K562 (cell line): ENCODE measurements around the gene HYAL3. TPM values are rescaled to one million over a fixed set of nuclear protein-coding genes. Genes with fewer than 3 reads are reported as not detected.
A peak's percentile ranks its signal among the peaks of the same experiment; 100 is the strongest.

ENCODE experiments used
- ATAC-seq: fragments of 200-7000 bp; cut with Tn5 transposase; 3 replicates; pipeline ENCODE4 v1.9.1; 2020; ENCODE audit warnings: moderate library complexity
- BruUV-seq: library from RNA; stranded (reverse); fragments of 400-500 nt; replicated peaks from 2 replicates; lab custom pipeline; 2021; lab: Mats Ljungman, UMichigan
- CTCF ChIA-PET: fragments of 300-600 bp; formaldehyde crosslinking; extraction: SDS; loops from one replicate; lab custom pipeline; 2021; ENCODE audit warnings: low intra/inter-chr PET ratio; lab: Yijun Ruan, JAX
- POLR2A ChIA-PET: fragments of 300-600, 350-650 bp; sonication (Branson Sonifier 250); formaldehyde crosslinking; extraction: SDS; loops from one replicate; lab custom pipeline; 2021; ENCODE audit warnings: antibody characterized with exemption, inconsistent platforms; lab: Yijun Ruan, JAX
- DNase-seq, 4 experiments: peaks; one replicate each; pipeline versions ENCODE4 v3.0.0 to v3.0.0-alpha.2; 2011 to 2018; ENCODE audit warnings: low spot score in 3 of 4, mixed read lengths in 3 of 4; ENCODE audit errors: extremely low read depth in 1 of 4
- FAIRE-seq: peaks from 2 replicates; lab custom pipeline; 2011; peaks lifted over from hg19 to GRCh38; lab: Jason Lieb, UNC
- H2AFZ ChIP-seq: 2 replicates; pipeline ENCODE4 v1.6.0; 2011; ENCODE audit warnings: low read depth, low read length, control low read depth, inconsistent platforms
- H3K27ac ChIP-seq: fragments of 200-600 bp; 3 replicates; pipeline ENCODE4 v1.8.0; 2011; ENCODE audit warnings: low read depth, mild to moderate bottlenecking, control low read depth, inconsistent platforms, low read length, moderate library complexity, mixed read lengths; ENCODE audit errors: extremely low read depth
- H3K27me3 ChIP-seq, 2 experiments: fragments of 300-600 bp in 1 of 2; 2 replicates in 1 of 2; 3 replicates in 1 of 2; pipeline versions ENCODE4 v1.6.0 to v1.8.0; 2011; ENCODE audit warnings: inconsistent platforms in 2 of 2, low read length in 2 of 2, mild to moderate bottlenecking in 1 of 2, mixed read lengths in 1 of 2, moderate library complexity in 1 of 2; ENCODE audit not compliant: control insufficient read depth in 2 of 2, insufficient read depth in 2 of 2
- H3K36me3 ChIP-seq: fragments of 300-600 bp; 3 replicates; pipeline ENCODE4 v1.8.0; 2011; ENCODE audit warnings: mild to moderate bottlenecking, low read length, inconsistent platforms; ENCODE audit not compliant: control insufficient read depth, insufficient read depth
- H3K4me1 ChIP-seq, 2 experiments: fragments of 200-600 bp in 1 of 2; replicated peaks in 1 of 2; 2 replicates in 1 of 2; 3 replicates in 1 of 2; pipeline versions ENCODE4 v1.5.1 to v1.8.0; 2011; ENCODE audit warnings: inconsistent platforms in 2 of 2, low read length in 2 of 2, mild to moderate bottlenecking in 1 of 2, mixed read lengths in 1 of 2, moderate library complexity in 1 of 2; ENCODE audit not compliant: control insufficient read depth in 2 of 2, insufficient read depth in 2 of 2
- H3K4me2 ChIP-seq: 2 replicates; pipeline ENCODE4 v1.6.1; 2011; ENCODE audit warnings: low read length, control low read depth, inconsistent platforms, mixed read lengths; ENCODE audit not compliant: insufficient read depth
- H3K4me3 ChIP-seq: fragments of 200-600 bp; sonication (generic), shearing (Covaris generic); 2 replicates; pipeline ENCODE4 v1.5.1; 2016; ENCODE audit warnings: control low read depth, inconsistent platforms
- H3K79me2 ChIP-seq: fragments of 200-600 bp; 3 replicates; pipeline ENCODE4 v1.8.0; 2011; ENCODE audit warnings: low read length, inconsistent platforms; ENCODE audit not compliant: control insufficient read depth, insufficient read depth
- H3K9ac ChIP-seq, 2 experiments: 2 replicates each; pipeline versions ENCODE4 v1.6.0 to v1.6.1; 2011; ENCODE audit warnings: low read depth in 2 of 2, low read length in 2 of 2, control low read depth in 1 of 2, inconsistent platforms in 1 of 2, mild to moderate bottlenecking in 1 of 2, mixed read lengths in 1 of 2; ENCODE audit not compliant: insufficient read depth in 1 of 2
- H3K9me1 ChIP-seq: one replicate; pipeline ENCODE4 v1.6.0; 2011; ENCODE audit warnings: inconsistent platforms, mild to moderate bottlenecking, low read length, moderate library complexity; ENCODE audit not compliant: control insufficient read depth, insufficient read depth
- H3K9me3 ChIP-seq: replicated peaks from 2 replicates; pipeline ENCODE4 v1.5.1; 2011; ENCODE audit warnings: low read depth, low read length, inconsistent platforms; ENCODE audit not compliant: control insufficient read depth, insufficient read depth
- H4K20me1 ChIP-seq: replicated peaks from 2 replicates; pipeline ENCODE4 v1.6.1; 2011; ENCODE audit warnings: low read length, inconsistent platforms, mixed read lengths; ENCODE audit not compliant: control insufficient read depth, insufficient read depth
- EGR1 ChIP-seq: fragments of 450-650 bp; conservative IDR thresholded peaks from 2 replicates; pipeline ENCODE4 v1.6.1; 2017; ENCODE audit warnings: mild to moderate bottlenecking
- FIP1L1 ChIP-seq: fragments of 200-400 bp; formaldehyde crosslinking; IDR thresholded peaks from 2 replicates; pipeline ENCODE4 v1.6.1; 2018; ENCODE audit warnings: mild to moderate bottlenecking, low read depth, low read length; ENCODE audit not compliant: poor library complexity, severe bottlenecking
- NRF1 ChIP-seq, 2 experiments: fragments of 450-650 bp; IDR thresholded peaks in 1 of 2; conservative IDR thresholded peaks in 1 of 2; 2 replicates each; pipeline ENCODE4 v1.6.1; 2014; ENCODE audit warnings: mild to moderate bottlenecking in 2 of 2
- POLR2G ChIP-seq: fragments of 200-400 bp; formaldehyde crosslinking; IDR thresholded peaks from 2 replicates; pipeline ENCODE4 v1.6.1; 2017; ENCODE audit warnings: low read depth, mild to moderate bottlenecking, antibody characterized with exemption, low read length, moderate library complexity
- RFX1 ChIP-seq: fragments of 450-650 bp; IDR thresholded peaks from 2 replicates; pipeline ENCODE4 v1.6.1; 2016; ENCODE audit warnings: mild to moderate bottlenecking, moderate library complexity
- ZBTB33 ChIP-seq: sonication (generic); formaldehyde crosslinking; IDR thresholded peaks from 2 replicates; pipeline ENCODE4 v1.8.1; 2023; ENCODE audit warnings: mild to moderate bottlenecking, missing genetic modification reagents
- ZKSCAN1 ChIP-seq: fragments of 150-350 bp; IDR thresholded peaks from 2 replicates; pipeline ENCODE4 v1.6.1; 2016; ENCODE audit warnings: low read depth, low read length
- ZNF197 ChIP-seq: fragments of 200-800 bp; sonication (Bioruptor generic); IDR thresholded peaks from 2 replicates; pipeline ENCODE4 v1.6.1; 2016; ENCODE audit warnings: low read depth, missing genetic modification characterization, missing compliant biosample characterization
- ZNF696 ChIP-seq: fragments of 250-450 bp; sonication (Bioruptor Pico); conservative IDR thresholded peaks from 2 replicates; pipeline ENCODE4 v1.4.0; 2020; ENCODE audit warnings: mild to moderate bottlenecking, moderate library complexity
- WGBS: fragments of 100-300 bp; shearing (Covaris generic); methylation state at CpG from one replicate; pipeline ENCODE4 v1.1.6; 2016; ENCODE audit warnings: low coverage, mixed read lengths; ENCODE audit not compliant: insufficient coverage; ENCODE audit errors: missing lambda C conversion rate; 5-methylcytosine and 5-hydroxymethylcytosine counted together
- in situ Hi-C: fragments of 300-500 bp; cut with MboI; formaldehyde crosslinking; loops from 4 replicates; pipeline ENCODE4 v1.15.0; 2018; ENCODE audit warnings: inconsistent platforms, mixed read lengths
- intact Hi-C: fragments of 100-400 bp; cut with micrococcal nuclease; formaldehyde crosslinking; loops from 2 replicates; pipeline ENCODE4 v1.14.2; 2022
- polyA plus RNA-seq, 8 experiments: library from polyadenylated mRNA; depleted of rRNA in 4 of 8; stranded (reverse) in 5 of 8; unstranded in 3 of 8; fragments of >200 nt; fragmentation: Nextera tagmentation in 2 of 8; fragmentation: Illumina TruSeq in 1 of 8; extraction: Ambion mirVana in 2 of 8; extraction: Trizol in 1 of 8; gene quantifications; 2 replicates each; pipeline versions ENCODE4 v1.2.1 to v1.2.3, GENCODE V29; 2011 to 2014; ENCODE audit warnings: inconsistent platforms in 1 of 8, missing spikeins in 1 of 8
- total RNA-seq, 7 experiments: library from RNA; depleted of rRNA in 6 of 7; stranded (reverse); fragments of >200 nt in 6 of 7; fragmentation: Illumina TruSeq in 2 of 7; extraction: Trizol in 2 of 7; gene quantifications; 2 replicates each; pipeline versions ENCODE4 v1.2.1 to v1.2.3, GENCODE V29; 2011 to 2021; ENCODE audit warnings: low replicate concordance in 1 of 7

Gene HYAL3
- total and polyA plus RNA-seq, 9 of the 15 experiments (the other 6 are each of a cell fraction or from before 2014, with no cell fraction given): 0.38 to 9.1 (median 6.8) TPM

GRCh38 chr3:50345586-50346234 is 46.5 kb upstream of the HYAL3 start, which contains the start of gene ZMYND10:
ZMYND10 (minus strand) TSS chr3:50345732; CDS start chr3:50345579, 153 bp downstream.
- in situ Hi-C loops (no loop called here), intact Hi-C loops (loop anchor here (5.0 kb wide), 1 partner anchor 197 kb away; no protein-coding TSS in a partner anchor)
- peak within 1 kb of the TSS; percentile 11; the same call in 1 of the 2 replicates for H3K4me2 ChIP-seq
- peaks cover 3% of the 10 kb centered on the region for H3K9me1 ChIP-seq
- H4K20me1 ChIP-seq: no peaks in the 10 kb centered on the region
- peaks cover 19% of the 10 kb centered on the region; the same call in 2 of the 3 replicates for H3K36me3 ChIP-seq
- peaks cover 18 to 54% of the 10 kb centered on the region in 2 experiments; a peak in 4 of 5 replicates for H3K4me1 ChIP-seq
- peak within 1 kb of the TSS in 1 of 2 experiments; percentile 79; a peak in 2 of 4 replicates for H3K9ac ChIP-seq
- FAIRE-seq: no peak
- no peak within 1 kb of the TSS for H3K27ac ChIP-seq
- H3K4me3 ChIP-seq: no peak within 1 kb of the TSS
- peaks cover 18% of the 10 kb centered on the region; the same call in 2 of the 3 replicates for H3K79me2 ChIP-seq
- CTCF ChIA-PET: interaction anchor here (0.7 to 1.3 kb wide), 2 partner anchors 197 to 230 kb away, joined by 3 to 4 read pairs; no protein-coding TSS in a partner anchor
- WGBS: 55% methylated on average over 14 of the region's 45 CpGs
- no peaks in the 10 kb centered on the region for H3K27me3 ChIP-seq
- ATAC-seq: peak; percentile 38; the same call in 2 of the 3 replicates
- POLR2A ChIA-PET: interaction anchor here (0.7 kb wide), 1 partner anchor 254 kb away, joined by 3 read pairs; no protein-coding TSS in a partner anchor
- TF ChIP-seq ZNF696 (CRISPR knock-in tag): no peak
- TF ChIP-seq ZBTB33 (CRISPR knock-in tag): peak; percentile 91
- no peak for TF ChIP-seq ZKSCAN1
- TF ChIP-seq POLR2G: peak; percentile 34; the same call in 1 of the 2 replicates
- 0 out of 2 replicates have a peak, but pooled peaks have one; percentile 36 for TF ChIP-seq EGR1
- TF ChIP-seq FIP1L1: peak; percentile 30
- peak; percentile 82; the same call in 1 of the 2 replicates for TF ChIP-seq RFX1
- TF ChIP-seq ZNF197 (CRISPR knock-in tag): no peak
- peak; percentile 90 to 91 for TF ChIP-seq NRF1 (conservative IDR thresholded peaks at IDR 0.05 in 1 of 2, IDR thresholded peaks at IDR 0.05 in 1 of 2)
- no peaks in the 10 kb centered on the region; the same call in 1 of the 2 replicates for H3K9me3 ChIP-seq
- peak; percentile 61 to 78 (median 69) for DNase-seq
- H2AFZ ChIP-seq: no peak within 1 kb of the TSS
- no TSS peak for BruUV-seq
